Loucy (cell line): Measurements from ENCODE around the gene BABAM2.

Source experiments
- CTCF ChIP-seq: fragments of 200-600 bp; sonication (generic); conservative IDR thresholded peaks from 2 replicates; pipeline ENCODE4 v1.5.1; 2014; ENCODE audit warnings: mild to moderate bottlenecking, antibody characterized with exemption, low read length
- EZH2phosphoT487 ChIP-seq: fragments of 200-600 bp; IDR thresholded peaks from 2 replicates; pipeline ENCODE4 v1.6.1; 2018; ENCODE audit warnings: antibody characterized with exemption, mild to moderate bottlenecking, moderate library complexity, borderline replicate concordance

GRCh38 chr2:28095622-28096021 lies 205.1 kb downstream of the BABAM2 start:
- TF ChIP-seq CTCF (no peak), EZH2phosphoT487 (no peak)
